Placental epithelial cell (primary cell): ENCODE results near the gene AKR1B1. TPM values are rescaled to one million over a fixed set of nuclear protein-coding genes. Genes with fewer than 3 reads are reported as not detected.

Experiments
- total RNA-seq: library from RNA; depleted of rRNA; stranded (reverse); fragments of >200 nt; gene quantifications from 2 replicates; pipeline ENCODE4 v1.2.3, GENCODE V29; 2012

The AKR1B1 gene
- 101 and 123 TPM in 2 replicates for total RNA-seq

DNA sequence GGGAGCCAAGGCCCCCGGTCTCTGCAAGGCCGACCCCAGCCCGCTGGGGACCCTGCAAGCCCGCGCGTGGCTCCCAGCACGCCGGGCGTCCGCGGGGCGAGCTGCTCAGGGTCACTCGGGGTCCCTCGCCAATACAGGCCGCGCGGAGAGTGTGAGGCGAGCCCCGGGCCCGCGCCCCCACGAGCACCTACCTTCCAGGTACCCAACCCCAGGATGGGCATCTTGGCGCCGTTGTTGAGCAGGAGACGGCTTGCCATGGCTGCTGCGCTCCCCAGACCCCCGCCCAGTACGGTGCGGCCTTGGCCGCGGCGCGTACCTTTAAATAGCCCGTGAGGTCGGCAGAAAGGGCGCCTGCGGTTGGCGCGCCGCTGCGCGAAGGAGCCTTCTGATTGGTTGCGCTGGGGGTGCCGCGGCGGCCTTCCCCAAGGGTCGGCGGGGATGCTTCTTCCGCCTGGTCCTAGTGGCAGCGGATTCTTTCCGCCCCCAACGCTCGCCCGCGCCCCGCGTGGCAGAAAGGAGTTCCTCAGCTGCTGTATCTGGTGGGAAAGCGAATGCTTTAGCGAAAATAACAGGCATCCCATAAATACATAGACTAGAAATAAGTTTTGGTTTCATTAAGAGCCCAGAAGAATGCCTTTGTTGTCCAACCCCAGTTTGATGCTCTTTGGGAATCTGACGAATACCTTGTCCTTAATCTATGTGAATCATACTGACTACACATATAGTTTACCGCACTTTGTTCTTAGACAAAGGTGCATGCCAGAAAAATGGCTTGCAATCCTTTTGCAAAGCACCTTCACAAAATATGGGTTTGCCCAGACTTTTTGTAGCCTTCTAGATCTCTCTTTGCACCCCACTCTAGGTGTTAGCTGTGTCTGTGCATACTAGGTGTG, at the start of gene AKR1B1:
Gene AKR1B1, minus strand, starts transcription at position 295 of the 893 bp plus-strand sequence. Its CDS starts 38 bp downstream, at position 257.

Other genes with a start within 250 kb of the AKR1B1 start
- gene SLC35B4, start 142.2 kb downstream of the AKR1B1 start, total RNA-seq = 3.5 and 12.7 TPM in 2 replicates
- gene AKR1B10, start 68.5 kb upstream of the AKR1B1 start, total RNA-seq = not detected in 2 replicates
- under 0.01 TPM in 1 of 2 replicates, not detected in the other for gene AKR1B15, start 90.0 kb upstream of the AKR1B1 start, total RNA-seq
- gene BPGM, start 187.8 kb upstream of the AKR1B1 start, total RNA-seq = 11.4 and 13.7 TPM in 2 replicates